ENCODE data around the gene SPP2. TPM values are rescaled to one million over a fixed set of nuclear protein-coding genes. Genes with fewer than 3 reads are reported as not detected.
A peak's percentile ranks its signal among the peaks of the same experiment; 100 is the strongest.

The SPP2 gene
- total and polyA plus RNA-seq, 9 donors = 0.35 TPM; not detected in 8

DNA sequence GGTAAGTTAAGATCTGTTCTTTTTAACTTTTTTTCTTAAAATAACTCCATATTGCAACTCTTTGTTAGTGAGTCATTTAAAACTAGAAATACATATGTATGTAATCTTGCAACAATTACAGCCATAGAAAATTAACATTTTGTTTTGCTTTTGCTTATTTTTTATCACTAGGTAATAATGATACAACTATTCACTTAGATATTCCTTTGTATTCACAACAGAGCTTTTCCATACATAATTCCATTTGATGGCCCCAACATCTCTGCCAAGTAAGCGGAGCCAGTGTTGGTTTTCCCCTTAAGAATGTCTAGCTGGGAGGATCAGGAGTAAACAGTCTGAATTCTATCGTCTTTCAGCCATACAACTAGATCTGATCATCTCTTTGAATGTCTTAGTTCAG is 16.1 kb downstream of the SPP2 start:
- no peaks in the 10 kb centered on the region for H3K36me3 ChIP-seq (ENCODE audit: control insufficient read depth, insufficient read depth, low read length)
- no peak overlapping the region for H3K27ac ChIP-seq (ENCODE audit: low read length)
- H3K4me3 ChIP-seq (ENCODE audit: low read length) = no peak overlapping the region
- DNase-seq = no peak
- no peaks in the 10 kb centered on the region for H3K27me3 ChIP-seq (ENCODE audit: control insufficient read depth, insufficient read depth, low read length)
- H3K4me1 ChIP-seq (ENCODE audit: control insufficient read depth, insufficient read depth, low read length) = no peaks in the 10 kb centered on the region
- no peaks in the 10 kb centered on the region for H3K9me3 ChIP-seq (replicated peaks; ENCODE audit: control insufficient read depth, low read depth, low read length)
- WGBS (ENCODE audit: insufficient coverage) = no CpG with 5 or more reads among the region's 2 CpGs

DNA sequence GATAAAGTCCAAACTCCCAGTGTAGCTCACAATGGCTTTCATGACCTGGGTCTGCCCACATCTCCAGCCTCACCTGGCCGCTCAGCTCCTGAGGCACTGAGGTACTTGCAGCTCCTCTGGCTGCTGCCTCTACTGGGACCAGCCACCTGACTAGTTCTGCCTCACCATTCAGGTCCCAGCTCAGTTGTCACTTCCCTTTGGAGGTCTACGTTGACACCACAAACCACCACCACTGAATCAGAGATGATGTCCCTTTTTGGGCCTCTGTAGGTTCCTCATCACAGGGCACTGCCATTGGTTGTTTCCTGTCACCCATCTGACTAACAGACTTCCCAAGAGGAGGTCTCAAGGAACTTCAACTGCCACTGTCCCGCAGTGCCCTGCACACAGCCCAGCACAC is 21.2 kb downstream of the SPP2 start:
- no peak overlapping the region for H3K4me3 ChIP-seq (ENCODE audit: low read length)
- H3K4me1 ChIP-seq (ENCODE audit: control insufficient read depth, insufficient read depth, low read length) = no peaks in the 10 kb centered on the region
- H3K9me3 ChIP-seq (replicated peaks; ENCODE audit: control insufficient read depth, low read depth, low read length) = no peaks in the 10 kb centered on the region
- DNase-seq = no peak
- no peaks in the 10 kb centered on the region for H3K36me3 ChIP-seq (ENCODE audit: control insufficient read depth, insufficient read depth, low read length)
- 96% methylated on average over 2 of the region's 3 CpGs for WGBS (ENCODE audit: insufficient coverage)
- no peak overlapping the region for H3K27ac ChIP-seq (ENCODE audit: low read length)
- peaks cover 7% of the 10 kb centered on the region for H3K27me3 ChIP-seq (ENCODE audit: control insufficient read depth, insufficient read depth, low read length)

DNA sequence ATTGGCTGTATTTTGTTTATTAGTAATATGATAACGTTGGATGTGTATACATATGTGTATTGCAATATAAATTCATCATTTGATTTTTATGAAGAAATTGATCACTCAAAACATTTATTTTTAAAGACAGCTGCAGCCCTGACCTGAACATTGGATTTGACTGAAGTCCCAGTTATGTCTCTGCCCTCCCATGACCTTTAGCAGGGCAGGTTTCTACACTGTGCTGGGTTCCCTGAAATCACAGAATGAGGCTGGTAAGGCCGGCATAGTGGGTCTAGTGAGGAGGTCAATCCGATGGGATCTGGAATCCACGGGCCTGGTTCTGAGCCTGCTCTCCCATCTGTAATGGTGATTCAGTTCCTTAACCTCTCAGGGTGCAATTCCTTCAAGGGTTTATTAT is 22.0 kb downstream of the SPP2 start:
- WGBS (ENCODE audit: insufficient coverage) = 82% methylated on average over 3 of the region's 4 CpGs
- no peak overlapping the region for H3K27ac ChIP-seq (ENCODE audit: low read length)
- DNase-seq = no peak
- no peaks in the 10 kb centered on the region for H3K36me3 ChIP-seq (ENCODE audit: control insufficient read depth, insufficient read depth, low read length)
- H3K4me1 ChIP-seq (ENCODE audit: control insufficient read depth, insufficient read depth, low read length) = no peaks in the 10 kb centered on the region
- H3K27me3 ChIP-seq (ENCODE audit: control insufficient read depth, insufficient read depth, low read length) = peaks cover 7% of the 10 kb centered on the region
- H3K9me3 ChIP-seq (replicated peaks; ENCODE audit: control insufficient read depth, low read depth, low read length) = no peaks in the 10 kb centered on the region
- H3K4me3 ChIP-seq (ENCODE audit: low read length) = no peak overlapping the region

GRCh38 chr2:234074751-234075517 is 24.4 kb downstream of the SPP2 start:
- Histone ChIP-seq H3K27me3 (ENCODE audit: control insufficient read depth, insufficient read depth, low read length) (peaks cover 7% of the 10 kb centered on the region), H3K36me3 (ENCODE audit: control insufficient read depth, insufficient read depth, low read length) (no peaks in the 10 kb centered on the region), H3K4me3 (ENCODE audit: low read length) (no peak overlapping the region), H3K27ac (ENCODE audit: low read length) (no peak overlapping the region), H3K4me1 (ENCODE audit: control insufficient read depth, insufficient read depth, low read length) (no peaks in the 10 kb centered on the region), H3K9me3 (replicated peaks; ENCODE audit: control insufficient read depth, low read depth, low read length) (no peaks in the 10 kb centered on the region)
- peak; percentile 22 for DNase-seq
- 48% methylated on average over 10 of the region's 13 CpGs for WGBS (ENCODE audit: insufficient coverage)

DNA sequence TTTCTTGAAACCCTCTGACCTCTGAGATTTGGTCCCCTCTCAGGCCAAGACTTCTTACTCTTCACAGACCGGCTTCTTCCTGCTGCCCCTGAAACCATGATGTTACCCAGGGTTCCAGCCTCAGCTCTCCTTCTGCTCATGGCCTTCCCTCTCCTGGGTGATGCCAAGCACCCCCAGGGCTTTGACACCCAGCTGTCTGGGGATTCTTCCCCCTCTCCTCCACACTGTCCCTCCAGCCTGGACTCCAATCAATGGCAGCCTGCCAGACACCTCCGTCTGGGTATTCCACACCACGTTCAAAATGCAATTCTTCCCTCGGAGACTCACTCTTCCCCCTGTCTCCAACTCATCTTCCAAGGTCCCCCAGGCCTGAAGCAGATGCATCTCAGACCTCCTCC is 25.0 kb downstream of the SPP2 start:
- Histone ChIP-seq H3K27ac (ENCODE audit: low read length) (no peak overlapping the region), H3K4me3 (ENCODE audit: low read length) (no peak overlapping the region), H3K4me1 (ENCODE audit: control insufficient read depth, insufficient read depth, low read length) (no peaks in the 10 kb centered on the region), H3K9me3 (replicated peaks; ENCODE audit: control insufficient read depth, low read depth, low read length) (no peaks in the 10 kb centered on the region), H3K27me3 (ENCODE audit: control insufficient read depth, insufficient read depth, low read length) (peaks cover 7% of the 10 kb centered on the region), H3K36me3 (ENCODE audit: control insufficient read depth, insufficient read depth, low read length) (no peaks in the 10 kb centered on the region)
- WGBS (ENCODE audit: insufficient coverage) = 42% methylated on average over 4 of the region's 4 CpGs
- DNase-seq = no peak

GRCh38 chr2:234075947-234076346 is 25.4 kb downstream of the SPP2 start:
- no peak for DNase-seq
- Histone ChIP-seq H3K4me3 (ENCODE audit: low read length) (no peak overlapping the region), H3K36me3 (ENCODE audit: control insufficient read depth, insufficient read depth, low read length) (no peaks in the 10 kb centered on the region), H3K27me3 (ENCODE audit: control insufficient read depth, insufficient read depth, low read length) (peaks cover 7% of the 10 kb centered on the region), H3K4me1 (ENCODE audit: control insufficient read depth, insufficient read depth, low read length) (no peaks in the 10 kb centered on the region), H3K9me3 (replicated peaks; ENCODE audit: control insufficient read depth, low read depth, low read length) (no peaks in the 10 kb centered on the region), H3K27ac (ENCODE audit: low read length) (no peak overlapping the region)
- WGBS (ENCODE audit: insufficient coverage) = 78% methylated on average over 8 of the region's 8 CpGs

GRCh38 chr2:234076451-234076850 is 25.9 kb downstream of the SPP2 start:
- H3K4me3 ChIP-seq (ENCODE audit: low read length) = no peak overlapping the region
- H3K36me3 ChIP-seq (ENCODE audit: control insufficient read depth, insufficient read depth, low read length) = no peaks in the 10 kb centered on the region
- H3K27ac ChIP-seq (ENCODE audit: low read length) = no peak overlapping the region
- no peaks in the 10 kb centered on the region for H3K4me1 ChIP-seq (ENCODE audit: control insufficient read depth, insufficient read depth, low read length)
- no peak for DNase-seq
- H3K27me3 ChIP-seq (ENCODE audit: control insufficient read depth, insufficient read depth, low read length) = peaks cover 7% of the 10 kb centered on the region
- H3K9me3 ChIP-seq (replicated peaks; ENCODE audit: control insufficient read depth, low read depth, low read length) = no peaks in the 10 kb centered on the region
- no CpG with 5 or more reads among the region's 3 CpGs for WGBS (ENCODE audit: insufficient coverage)

DNA sequence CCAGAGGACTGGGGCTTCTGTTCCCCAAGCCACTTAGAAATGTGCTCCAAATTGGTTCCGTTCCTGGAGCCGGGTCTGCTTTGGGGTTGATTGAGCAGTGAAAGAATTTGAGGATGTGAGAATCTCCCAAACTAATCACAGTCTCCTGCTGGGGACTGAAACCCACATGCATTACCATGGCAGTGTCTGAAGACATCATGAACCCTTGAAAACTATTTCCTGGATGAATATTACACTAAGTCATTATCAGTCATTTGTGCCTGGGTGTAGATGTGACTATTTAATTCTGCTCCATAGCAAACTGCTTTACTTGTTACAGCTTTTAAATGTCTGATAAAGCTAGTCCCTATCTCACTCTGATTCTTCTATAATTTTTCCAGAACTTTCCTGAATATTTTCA is 27.6 kb downstream of the SPP2 start:
- no peak overlapping the region for H3K27ac ChIP-seq (ENCODE audit: low read length)
- DNase-seq = no peak
- no CpG with 5 or more reads among the region's 2 CpGs for WGBS (ENCODE audit: insufficient coverage)
- peaks cover 7% of the 10 kb centered on the region for H3K27me3 ChIP-seq (ENCODE audit: control insufficient read depth, insufficient read depth, low read length)
- H3K9me3 ChIP-seq (replicated peaks; ENCODE audit: control insufficient read depth, low read depth, low read length) = no peaks in the 10 kb centered on the region
- no peaks in the 10 kb centered on the region for H3K36me3 ChIP-seq (ENCODE audit: control insufficient read depth, insufficient read depth, low read length)
- H3K4me3 ChIP-seq (ENCODE audit: low read length) = no peak overlapping the region
- H3K4me1 ChIP-seq (ENCODE audit: control insufficient read depth, insufficient read depth, low read length) = no peaks in the 10 kb centered on the region

DNA sequence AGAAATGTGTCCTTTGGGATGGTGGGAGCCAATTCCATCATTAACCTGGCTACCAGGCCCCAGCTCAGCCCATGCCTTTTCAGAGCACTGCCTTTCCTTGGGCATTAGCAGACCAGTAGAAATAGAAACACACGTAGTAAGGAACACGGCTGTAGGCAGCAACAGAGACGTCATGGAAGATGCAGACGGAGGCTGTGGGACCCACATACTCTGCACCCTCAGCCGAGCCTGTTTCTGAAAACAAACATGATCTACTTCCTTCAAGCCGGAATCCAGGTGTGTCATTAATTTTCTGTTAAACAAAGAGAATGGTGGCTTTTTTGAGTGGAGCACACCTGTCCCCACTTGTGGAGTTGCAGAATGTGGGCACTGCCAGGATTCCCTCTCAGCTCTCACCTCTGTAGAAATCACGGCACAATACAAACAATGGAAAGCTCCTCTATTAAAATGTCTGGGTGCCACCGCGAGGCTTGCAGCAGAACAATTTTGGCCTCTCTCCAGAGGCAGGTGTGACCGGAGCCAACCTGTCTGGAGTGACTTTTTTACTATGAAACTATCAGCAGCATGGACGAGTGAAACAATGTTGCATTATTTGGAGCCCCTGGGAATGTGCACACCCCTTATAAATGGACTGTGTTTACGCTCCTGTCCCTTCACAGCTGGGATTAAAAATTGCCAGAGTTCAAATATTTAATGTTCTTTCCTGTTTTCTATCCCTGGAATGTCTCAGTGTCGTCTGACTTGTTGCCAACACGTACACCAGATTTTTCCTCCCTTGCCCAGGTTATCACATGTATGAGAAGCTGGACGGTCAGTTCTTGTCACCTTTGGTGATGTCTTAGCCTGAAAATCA is 31.7 kb downstream of the SPP2 start:
- Histone ChIP-seq H3K4me1 (ENCODE audit: control insufficient read depth, insufficient read depth, low read length) (no peaks in the 10 kb centered on the region), H3K4me3 (ENCODE audit: low read length) (no peak overlapping the region), H3K27me3 (ENCODE audit: control insufficient read depth, insufficient read depth, low read length) (no peaks in the 10 kb centered on the region), H3K36me3 (ENCODE audit: control insufficient read depth, insufficient read depth, low read length) (no peaks in the 10 kb centered on the region), H3K27ac (ENCODE audit: low read length) (no peak overlapping the region), H3K9me3 (replicated peaks; ENCODE audit: control insufficient read depth, low read depth, low read length) (no peaks in the 10 kb centered on the region)
- no peak for DNase-seq
- 55% methylated on average over 6 of the region's 15 CpGs for WGBS (ENCODE audit: insufficient coverage)

DNA sequence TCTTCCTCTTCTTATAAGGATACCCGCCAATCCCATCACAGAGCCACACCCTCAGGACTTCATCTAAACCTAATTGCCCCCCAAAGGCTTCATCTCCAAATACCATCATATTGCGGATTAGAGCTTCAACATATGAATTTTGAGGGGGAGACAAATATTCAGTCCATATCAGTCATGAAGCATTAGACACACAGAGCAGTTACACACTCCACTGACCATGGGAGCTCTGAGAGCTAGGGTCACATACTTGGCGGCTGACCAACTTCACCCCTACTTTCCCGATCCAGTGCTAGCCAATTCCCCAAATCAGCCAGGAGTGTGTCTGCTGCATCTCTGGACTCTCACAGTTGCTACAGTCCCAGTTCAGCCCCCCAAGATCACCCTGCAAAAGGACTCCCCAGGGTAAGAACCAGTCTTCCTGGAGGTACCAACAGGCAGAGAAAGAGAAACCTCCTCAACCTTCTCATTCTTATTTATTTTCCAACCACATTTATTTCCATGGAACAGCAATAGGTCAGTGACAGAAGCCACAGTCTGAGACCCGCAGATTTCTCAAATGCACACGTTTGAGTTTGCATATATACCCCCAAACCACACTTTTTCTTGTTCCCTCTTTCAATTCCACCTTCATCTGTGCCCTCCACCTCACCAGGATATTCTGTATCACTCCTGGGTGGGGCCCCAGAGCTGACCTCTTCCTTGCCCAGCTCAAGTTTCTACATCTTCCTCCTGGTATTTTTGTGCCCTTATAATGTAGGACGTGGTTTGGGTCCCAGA is 33.3 kb downstream of the SPP2 start:
- Histone ChIP-seq H3K4me1 (ENCODE audit: control insufficient read depth, insufficient read depth, low read length) (no peaks in the 10 kb centered on the region), H3K9me3 (replicated peaks; ENCODE audit: control insufficient read depth, low read depth, low read length) (no peaks in the 10 kb centered on the region), H3K4me3 (ENCODE audit: low read length) (no peak overlapping the region), H3K27me3 (ENCODE audit: control insufficient read depth, insufficient read depth, low read length) (no peaks in the 10 kb centered on the region), H3K36me3 (ENCODE audit: control insufficient read depth, insufficient read depth, low read length) (no peaks in the 10 kb centered on the region), H3K27ac (ENCODE audit: low read length) (no peak overlapping the region)
- WGBS (ENCODE audit: insufficient coverage) = 89% methylated on average over 3 of the region's 7 CpGs
- no peak for DNase-seq
